ENCODE results near the gene SPDEF.

- no peak for TF ChIP-seq CTCF (IDR thresholded peaks at IDR 0.05)
- TF ChIP-seq EZH2 (IDR thresholded peaks at IDR 0.05), result no peak
These were observed 42.5 kb downstream of the SPDEF start for GRCh38 chr6:34513646-34514045.
